Globus pallidus (tissue), 1 donor: Measurements from ENCODE around the gene HLCS.

ENCODE experiments used
- DNase-seq: peaks from one replicate; pipeline ENCODE4 v3.0.0-alpha.2; 2015; ENCODE audit warnings: low spot score

HLCS gene

DNA sequence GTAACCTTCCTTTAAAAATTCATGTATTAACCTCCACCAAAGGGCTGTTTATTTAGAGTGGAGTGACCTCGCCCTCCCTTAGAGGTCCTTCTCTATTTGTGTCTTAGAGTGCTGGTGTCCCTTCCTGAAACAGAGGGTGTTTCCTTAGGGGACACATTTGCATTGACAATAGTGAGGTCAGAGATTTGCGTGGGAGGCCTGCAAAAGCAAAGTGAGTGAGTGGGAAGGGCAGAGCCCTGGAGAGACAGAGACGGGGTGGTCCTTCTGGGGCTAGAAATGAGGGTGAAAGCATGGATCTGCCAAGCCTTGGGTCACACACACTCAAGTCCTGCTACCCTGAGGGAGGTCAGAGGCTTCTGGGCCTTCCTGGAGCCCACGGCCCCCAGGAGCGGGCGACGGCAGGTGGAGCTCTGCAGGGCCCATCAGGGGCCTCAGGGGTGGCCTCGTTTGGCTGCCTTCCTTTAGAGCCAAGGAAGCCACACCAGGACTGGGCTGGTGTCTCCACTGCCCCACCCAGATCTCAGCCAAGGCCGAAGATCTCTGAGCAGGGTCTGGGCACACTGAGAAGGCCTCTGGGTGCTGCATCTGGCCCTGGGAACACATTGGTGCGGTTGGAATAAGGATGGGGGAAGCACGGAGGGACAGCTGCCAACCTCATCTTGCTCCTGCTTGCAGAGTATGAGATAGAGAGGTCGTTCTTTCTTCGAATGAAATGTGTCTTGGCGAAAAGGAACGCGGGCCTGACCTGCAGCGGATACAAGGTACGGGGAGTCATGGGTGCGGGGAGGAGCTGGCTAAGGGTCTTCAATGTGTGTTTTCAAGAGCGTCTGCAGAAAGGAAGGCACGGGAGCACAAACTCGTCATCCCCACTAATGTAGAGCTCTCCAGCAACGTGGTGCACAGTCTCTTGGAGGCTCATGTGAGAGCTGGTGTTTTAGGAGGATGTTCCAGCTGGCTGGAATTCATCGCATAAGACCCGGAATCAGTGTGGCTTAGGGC is 243.8 kb downstream of the HLCS start:
- DNase-seq, result no peak

- no peak for DNase-seq
Measured at GRCh38 chr21:36721817-36722216, 244.7 kb downstream of the HLCS start.

GRCh38 chr21:36719614-36720013 is 246.9 kb downstream of the HLCS start:
- no peak for DNase-seq

DNA sequence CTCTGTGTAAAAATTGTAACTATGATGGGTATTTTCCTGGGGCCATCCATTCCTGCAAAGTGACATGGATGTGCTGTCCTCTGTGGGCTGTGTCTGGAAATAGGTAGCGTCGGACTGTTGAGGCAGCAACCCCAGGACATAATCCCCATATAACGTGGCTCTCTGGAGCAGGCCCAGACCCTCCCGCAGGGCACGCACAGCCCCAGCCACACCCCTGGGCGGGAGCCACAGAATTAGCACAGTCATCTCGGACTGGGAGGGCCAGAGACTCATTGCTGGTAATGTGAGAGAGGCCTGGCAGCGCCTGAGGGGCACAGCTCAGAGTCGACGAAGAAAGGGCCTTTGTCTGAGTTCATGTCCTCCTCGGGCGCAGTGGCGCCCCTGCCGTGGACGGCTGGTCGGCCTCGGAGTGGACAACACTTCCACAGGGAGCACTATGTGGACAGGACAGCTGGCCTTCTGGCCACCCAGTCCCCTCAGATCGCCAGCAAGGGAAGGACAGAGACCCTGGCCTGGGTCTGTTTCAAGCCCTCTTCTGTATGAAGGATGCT is 247.4 kb downstream of the HLCS start:
- DNase-seq, result peak; percentile 88

DNA sequence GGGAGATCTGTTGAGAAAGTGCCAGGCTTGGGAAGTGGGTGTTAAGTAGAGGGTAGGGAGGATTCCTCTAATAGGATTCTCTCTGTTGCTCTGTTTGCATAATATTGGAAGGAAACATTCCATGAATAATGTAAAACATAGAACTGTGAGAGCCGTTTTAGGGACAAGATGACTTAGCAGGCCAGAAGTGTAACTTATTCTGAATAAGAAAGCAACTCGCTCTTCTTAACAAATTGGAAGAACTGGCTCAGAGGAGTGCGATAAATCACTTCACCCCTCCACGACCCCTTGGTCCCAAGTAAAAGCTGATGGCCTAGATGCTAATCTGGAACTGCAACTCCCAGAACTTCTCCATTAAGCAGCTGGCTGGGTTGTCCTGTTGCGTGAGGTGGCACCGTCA is 248.5 kb downstream of the HLCS start:
- DNase-seq, result no peak

DNA sequence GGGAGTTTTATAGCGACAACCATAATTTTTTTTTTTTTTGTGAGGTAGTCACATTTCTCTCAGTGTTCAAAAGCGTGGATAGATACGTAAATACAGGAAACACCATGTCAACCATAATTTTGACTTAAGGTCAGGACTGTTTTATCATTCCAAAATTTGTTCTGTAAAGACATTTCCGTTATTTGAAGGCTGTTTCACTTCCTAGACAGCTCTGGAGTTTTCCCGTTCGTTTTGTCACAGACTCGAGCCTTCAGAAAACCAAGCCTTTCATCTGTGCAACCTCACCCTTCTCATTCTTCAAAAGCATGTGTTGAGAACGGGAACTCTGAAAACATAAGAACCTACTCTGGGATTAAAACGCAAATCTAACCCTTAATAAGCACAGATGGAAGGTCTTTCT is 249.6 kb downstream of the HLCS start:
- no peak for DNase-seq

GRCh38 chr21:36716387-36716786 is 250.1 kb downstream of the HLCS start:
- DNase-seq, result no peak

GRCh38 chr21:36713746-36714145 is 252.7 kb downstream of the HLCS start:
- DNase-seq, result no peak

- DNase-seq, result no peak
Measured at GRCh38 chr21:36710729-36711048, 255.8 kb downstream of the HLCS start.

DNA sequence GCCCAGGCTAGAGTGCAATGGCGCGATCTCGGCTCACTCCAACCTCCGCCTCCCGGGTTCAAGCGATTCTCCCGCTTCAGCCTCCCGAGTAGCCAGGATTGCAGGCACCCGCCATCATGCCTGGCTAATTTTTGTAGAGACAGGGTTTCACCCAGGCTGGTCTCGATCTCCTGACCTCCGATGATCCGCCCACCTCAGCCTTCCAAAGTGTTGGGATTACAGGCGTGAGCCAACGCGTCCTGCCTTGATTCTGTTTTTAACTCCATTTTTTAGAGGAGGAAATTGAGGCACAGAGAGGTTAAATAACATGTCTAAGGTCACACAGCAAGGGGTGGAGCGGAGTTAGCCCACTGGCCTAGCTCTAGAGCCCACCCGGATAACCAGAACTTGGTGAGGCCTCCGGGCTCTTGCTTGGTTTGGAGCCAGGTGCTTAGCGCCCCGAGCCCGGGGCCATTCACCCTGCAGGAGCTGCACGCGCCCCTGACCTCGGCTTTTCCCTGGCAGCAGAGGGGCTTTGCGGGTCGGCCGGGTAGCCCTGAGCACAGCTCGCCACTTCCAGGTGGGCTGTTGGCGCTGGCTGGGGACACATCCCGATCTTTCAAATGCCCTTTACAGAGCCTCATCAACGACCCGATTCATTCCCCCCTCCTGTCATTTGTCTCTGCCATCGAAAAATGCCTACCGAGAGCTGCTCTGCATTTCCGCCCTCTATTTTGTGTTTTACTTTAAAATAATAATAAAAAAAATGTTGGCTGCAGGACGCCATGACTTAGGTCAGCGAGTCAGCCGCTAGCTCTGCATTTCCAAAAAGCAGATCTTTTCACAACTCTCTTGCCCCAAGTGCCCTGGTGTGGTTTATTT is 256.4 kb downstream of the HLCS start:
- no peak for DNase-seq

DNA sequence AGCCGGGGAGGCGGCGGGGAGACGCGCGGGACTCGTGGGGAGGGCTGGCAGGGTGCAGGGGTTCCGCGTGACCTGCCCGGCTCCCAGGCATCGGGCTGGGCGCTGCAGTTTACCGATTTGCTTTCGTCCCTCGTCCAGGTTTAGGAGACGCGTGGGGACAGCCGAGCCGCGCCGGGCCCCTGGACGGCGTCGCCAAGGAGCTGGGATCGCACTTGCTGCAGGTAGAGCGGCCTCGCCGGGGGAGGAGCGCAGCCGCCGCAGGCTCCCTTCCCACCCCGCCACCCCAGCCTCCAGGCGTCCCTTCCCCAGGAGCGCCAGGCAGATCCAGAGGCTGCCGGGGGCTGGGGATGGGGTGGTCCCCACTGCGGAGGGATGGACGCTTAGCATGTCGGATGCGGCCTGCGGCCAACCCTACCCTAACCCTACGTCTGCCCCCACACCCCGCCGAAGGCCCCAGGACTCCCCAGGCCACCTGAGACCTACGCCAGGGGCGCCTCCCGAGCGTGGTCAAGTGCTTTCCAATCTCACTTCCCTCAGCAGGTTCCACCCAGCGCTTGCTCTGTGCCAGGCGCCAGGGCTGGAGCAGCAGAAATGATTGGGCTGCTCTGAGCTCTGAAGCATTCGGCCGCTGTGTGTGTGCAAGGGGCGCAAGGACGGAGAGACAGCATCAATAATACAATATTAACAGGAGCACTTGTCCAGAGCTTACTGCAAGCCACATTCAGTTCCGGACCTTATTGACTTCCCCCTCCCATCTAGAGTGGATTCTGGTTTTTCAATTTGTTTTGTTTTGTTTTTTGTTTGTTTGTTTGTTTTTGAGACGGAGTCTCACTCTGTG is 257.2 kb downstream of the HLCS start:
- no peak for DNase-seq

DNA sequence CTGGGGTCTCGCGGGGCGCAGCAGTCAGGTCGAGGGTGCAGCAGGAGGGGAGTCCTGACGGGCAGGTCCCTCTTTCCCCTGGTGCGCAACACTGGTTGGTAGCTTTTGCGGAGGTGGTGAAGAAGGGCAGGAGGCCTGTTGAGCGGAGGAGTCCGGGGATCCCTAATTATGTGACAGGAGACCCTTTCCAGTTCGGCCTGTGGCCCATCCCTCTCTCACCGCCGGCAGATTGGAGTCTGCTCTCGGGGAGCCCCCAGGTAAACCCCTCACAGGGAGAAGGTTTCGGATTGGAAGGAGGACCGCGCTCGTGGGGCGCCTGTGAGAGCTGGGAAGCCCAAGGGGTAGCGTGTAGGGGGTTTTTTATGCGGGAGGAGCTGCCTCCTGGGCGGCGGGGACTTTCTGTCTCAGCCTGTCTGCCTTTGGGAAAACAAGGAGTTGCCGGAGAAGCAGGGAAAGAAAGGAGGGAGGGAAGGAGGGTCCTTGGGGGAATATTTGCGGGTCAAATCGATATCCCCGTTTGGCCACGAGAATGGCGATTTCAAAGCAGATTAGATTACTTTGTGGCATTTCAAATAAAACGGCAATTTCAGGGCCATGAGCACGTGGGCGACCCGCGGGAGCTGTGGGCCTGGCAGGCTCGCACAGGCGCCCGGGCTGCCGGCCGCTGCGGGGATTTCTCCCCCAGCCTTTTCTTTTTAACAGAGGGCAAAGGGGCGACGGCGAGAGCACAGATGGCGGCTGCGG is 258.0 kb downstream of the HLCS start:
- no peak for DNase-seq

- DNase-seq, result no peak
Measured at GRCh38 chr21:36707763-36708285, 258.6 kb downstream of the HLCS start.

- DNase-seq, result no peak
Measured at GRCh38 chr21:36706951-36707762, 259.3 kb downstream of the HLCS start.

DNA sequence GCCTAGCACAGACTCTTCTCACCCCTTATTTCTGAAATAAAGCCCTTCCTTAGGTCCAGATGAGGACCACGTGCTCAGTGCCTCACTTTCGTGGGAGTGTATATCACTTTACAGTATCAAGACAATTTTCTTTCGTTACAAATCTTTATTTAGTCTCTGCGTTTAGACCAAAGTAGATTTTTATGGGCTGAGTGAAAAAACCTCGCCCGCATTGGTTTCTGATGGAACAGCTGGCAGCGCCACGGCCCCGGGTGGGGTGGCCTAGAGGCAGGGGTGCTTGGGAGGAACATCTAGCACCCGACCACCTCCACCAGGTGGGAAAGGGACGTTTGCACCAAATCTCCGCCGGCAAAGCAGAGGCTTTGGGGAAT is 260.0 kb downstream of the HLCS start:
- DNase-seq, result no peak

- no peak for DNase-seq
Measured at GRCh38 chr21:36705679-36706481, 260.6 kb downstream of the HLCS start.

GRCh38 chr21:36704958-36705678 is 261.4 kb downstream of the HLCS start:
- DNase-seq, result no peak

DNA sequence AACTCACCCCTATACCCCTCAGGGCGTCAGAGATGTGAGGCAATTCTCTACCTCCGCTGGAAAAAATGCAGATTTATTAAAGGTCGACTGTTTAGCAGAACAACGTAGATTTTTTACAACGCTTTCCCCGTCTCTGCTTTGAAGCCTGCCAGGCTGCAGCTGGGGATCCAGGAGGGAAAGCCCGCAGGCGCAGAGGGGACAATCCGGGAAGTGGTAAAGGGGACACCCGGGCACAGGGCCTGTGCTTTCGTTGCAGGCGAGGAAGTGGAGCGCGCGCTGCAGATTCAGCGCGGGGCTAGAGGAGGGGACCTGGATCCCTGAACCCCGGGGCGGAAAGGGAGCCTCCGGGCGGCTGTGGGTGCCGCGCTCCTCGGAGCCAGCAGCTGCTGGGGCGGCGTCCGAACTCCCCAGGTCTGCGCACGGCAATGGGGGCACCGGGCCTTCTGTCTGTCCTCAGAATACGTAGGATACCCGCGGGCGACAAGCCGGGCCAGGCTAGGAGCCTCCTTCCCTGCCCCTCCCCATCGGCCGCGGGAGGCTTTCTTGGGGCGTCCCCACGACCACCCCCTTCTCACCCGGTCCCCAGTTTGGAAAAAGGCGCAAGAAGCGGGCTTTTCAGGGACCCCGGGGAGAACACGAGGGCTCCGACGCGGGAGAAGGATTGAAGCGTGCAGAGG is 262.1 kb downstream of the HLCS start:
- DNase-seq, result no peak
